Hematopoietic multipotent progenitor cell treated with erythropoietin and hydrocortisone succinate and interleukin-3 and kit ligand, for 17 days (in vitro differentiated cells): ENCODE measurements around the gene ANAPC1.
A peak's percentile ranks its signal among the peaks of the same experiment; 100 is the strongest.
"Not testable (repeated sequence)": the region's sequence is repeated elsewhere in the genome, so short reads cannot be mapped to it uniquely, and the experiment has no call there.

ENCODE experiments used
- DNase-seq: peaks from one replicate; pipeline ENCODE4 v3.0.0-alpha.2; 2015; ENCODE audit warnings: low spot score

The ANAPC1 gene

DNA sequence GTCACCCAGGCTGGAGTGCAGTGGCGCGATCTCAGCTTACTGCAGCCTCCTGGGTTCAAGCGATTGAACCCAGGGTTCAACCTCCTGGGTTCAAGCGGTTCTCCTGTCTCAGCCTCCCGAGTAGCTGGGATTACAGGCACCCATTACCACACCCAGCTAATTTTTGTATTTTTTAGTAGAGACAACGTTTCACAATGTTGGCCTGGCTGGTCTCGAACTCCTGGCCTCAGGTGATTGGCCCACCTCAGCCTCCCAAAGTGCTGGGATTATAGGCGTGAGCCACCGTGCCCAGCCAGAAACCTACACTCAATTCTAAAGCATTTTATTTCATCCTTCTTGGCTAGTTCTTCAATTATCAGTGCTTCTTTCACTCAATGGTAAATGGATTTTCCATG lies 21.5 kb upstream of the ANAPC1 start:
- not testable (repeated sequence) for DNase-seq

DNA sequence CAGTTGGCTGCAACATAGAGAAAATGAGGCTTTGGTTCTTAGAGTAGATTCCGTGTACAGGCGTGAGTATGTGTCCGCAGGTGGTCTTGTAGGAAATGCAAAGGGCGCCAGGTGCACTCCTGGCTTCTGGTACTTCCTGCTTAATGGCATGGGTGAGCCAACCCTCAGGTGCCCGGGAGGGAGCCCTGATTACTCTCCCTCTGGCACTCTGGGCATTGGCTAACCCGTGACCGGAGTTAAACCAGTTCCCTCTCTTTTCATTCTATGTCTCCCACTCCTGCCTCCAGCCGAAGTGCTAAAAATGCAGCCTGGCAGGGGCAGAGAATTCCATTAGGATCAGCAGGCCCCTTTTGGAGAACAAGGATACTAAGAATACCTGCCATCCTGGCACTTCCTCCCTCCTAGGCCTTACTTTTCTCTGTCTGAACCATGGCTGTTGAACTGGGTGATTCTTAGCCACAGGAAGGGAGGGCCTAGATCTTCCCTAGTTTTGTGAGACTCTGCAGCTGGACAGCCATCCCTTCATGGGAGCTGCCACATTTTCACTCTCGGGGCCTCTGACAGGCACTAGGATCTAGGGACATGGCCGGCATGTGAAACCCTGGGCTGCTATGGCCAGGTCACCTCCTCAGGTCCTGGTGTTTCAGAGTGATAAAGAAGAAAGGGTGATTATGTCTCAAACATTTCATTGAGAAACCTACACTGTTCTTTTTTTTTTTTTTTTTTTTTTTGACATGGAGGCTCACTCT lies 20.9 kb upstream of the ANAPC1 start:
- DNase-seq = no peak

- no peak for DNase-seq
These were observed 20.0 kb upstream of the ANAPC1 start for GRCh38 chr2:111903930-111904439.

DNA sequence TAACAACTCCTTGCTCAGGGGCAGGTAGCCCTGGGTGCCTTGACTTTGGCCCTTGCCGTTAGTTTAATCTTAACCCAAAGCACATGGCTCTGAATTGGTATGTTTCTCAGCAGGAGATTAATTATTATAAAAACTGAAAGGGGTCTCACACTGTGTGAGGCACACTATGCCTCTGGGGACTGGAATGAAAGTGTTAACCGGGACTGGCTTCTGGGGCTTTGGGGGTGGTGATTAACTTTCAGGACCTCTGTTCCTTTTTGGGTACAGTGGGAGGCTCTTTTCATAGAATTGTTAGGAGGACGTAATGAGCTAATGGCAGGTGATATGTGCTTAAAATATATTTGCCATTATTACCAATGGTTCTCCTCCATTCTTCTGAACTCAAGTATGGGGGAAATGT lies 19.5 kb upstream of the ANAPC1 start:
- DNase-seq = no peak

GRCh38 chr2:111900859-111901258 lies 16.9 kb upstream of the ANAPC1 start:
- DNase-seq = no peak

- no peak for DNase-seq
These were observed 14.9 kb upstream of the ANAPC1 start for GRCh38 chr2:111898703-111899514.

DNA sequence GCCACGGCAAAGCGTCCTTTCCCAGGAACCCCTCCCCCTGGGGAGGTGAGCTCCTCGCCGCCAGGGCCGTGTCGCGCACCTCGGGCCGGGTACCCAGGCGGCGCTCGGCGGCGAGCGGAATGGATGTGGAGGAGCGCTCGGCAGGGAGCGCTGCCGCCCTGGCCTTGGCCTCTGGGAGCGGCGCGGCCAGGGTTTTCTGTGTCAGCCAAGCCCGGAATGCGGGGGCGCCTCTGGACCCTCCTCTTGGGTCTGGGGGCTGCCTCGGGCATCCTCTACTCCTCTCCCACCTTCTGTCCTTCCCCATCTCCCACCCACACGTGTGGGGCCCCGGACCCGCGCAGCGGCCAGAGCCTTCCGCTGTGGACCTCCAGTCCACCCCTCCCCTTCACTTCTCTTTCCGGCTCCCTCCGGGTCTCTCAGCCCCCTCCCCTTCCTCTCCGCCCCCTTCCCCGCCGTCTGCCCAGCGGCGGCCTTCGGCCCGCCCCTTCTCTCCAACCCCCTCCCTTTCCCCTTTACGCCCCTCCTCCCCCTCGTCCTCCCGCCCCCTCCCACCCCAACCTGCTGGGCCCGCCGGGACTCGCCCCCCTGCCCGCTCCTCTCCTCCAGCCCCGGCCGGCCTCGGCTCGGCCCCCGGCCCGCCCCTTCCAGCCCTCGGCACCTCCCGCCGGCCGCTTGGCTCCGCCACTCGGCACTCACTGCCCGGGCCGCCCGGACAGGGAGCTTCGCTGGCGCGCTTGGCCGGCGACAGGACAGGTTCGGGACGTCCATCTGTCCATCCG lies 14.1 kb upstream of the ANAPC1 start, which contains the start of gene MERTK:
Gene MERTK, plus strand, starts transcription at position 684 of the 779 bp plus-strand sequence. CDS start 129 bp downstream, outside the sequence.
- DNase-seq = no peak

DNA sequence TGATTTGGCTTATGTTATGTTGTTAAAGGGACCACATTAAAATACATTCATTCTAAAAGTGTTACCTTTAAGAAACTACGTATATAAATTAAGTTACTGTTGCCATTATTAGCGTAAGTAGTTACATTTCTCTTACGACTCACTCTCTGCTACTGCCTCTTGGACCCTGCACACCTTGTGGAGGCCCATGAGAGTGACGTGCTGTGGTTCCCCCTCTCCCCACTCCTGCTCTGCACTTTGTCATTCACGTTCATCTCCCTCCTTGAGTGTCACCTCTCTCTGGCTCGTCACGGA lies 13.6 kb upstream of the ANAPC1 start:
- no peak for DNase-seq

DNA sequence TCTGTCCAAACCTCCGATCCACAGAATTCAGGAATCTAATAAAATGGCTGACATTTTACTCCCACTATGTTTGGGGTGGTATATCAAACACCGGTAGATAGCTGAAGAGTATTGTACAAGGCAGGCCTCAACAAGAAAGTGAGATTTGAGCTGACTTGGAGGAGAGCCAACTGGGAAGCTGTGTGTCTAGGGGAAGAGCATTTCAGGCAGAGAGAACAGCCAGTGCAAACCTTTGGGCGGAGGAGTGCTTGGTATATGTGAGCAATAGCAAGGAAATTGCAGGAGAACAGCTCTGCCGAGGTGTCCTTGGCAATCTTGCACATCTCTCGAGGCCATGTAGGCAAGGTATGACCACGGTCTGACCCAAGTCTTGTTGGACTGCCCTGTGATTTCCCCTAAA lies 12.6 kb upstream of the ANAPC1 start:
- DNase-seq = no peak

DNA sequence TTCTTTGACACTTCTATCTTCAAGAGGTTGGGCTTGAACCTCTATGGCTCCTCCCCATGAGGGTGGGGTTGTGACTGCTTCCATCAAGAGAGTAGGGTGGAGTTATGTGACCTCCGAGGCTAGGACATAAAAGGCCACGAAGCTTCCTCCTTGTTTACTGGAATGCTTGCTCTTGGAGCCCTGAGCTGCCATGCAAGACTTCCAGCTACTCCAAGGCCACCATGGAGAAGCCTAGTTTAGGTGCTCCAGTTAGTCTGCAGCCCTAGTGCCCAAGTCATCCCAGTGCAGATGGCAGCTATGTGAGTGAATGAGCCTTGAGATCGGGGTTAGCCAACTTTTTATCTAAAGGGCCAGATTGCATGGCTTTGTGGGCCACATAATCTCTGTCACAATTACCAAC lies 12.0 kb upstream of the ANAPC1 start:
- DNase-seq = no peak

DNA sequence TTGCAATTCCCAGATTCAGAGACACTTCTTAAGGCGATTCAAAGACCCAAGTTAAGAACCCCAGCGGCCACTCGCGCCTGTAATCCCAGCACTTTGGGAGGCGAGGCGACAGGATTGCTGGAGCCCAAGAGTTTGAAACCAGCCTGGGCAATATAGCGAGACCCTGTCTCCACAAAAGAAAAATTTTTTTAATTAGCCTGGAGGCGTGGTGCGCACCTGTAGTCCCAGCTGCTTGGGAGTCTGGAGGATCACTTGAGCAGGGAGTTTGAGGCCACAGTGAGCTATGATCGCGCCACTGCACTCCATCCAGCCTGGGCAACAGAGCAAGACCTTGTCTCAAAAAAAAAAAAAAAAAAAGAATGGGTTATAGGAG lies 585 bp upstream of the ANAPC1 start:
- DNase-seq = no peak

GRCh38 chr2:111872806-111873205 lies 11.2 kb downstream of the ANAPC1 start:
- not testable (repeated sequence) for DNase-seq

- DNase-seq = not testable (repeated sequence)
These were observed 18.9 kb downstream of the ANAPC1 start for GRCh38 chr2:111865124-111865523.

- not testable (repeated sequence) for DNase-seq
These were observed 24.0 kb downstream of the ANAPC1 start for GRCh38 chr2:111860005-111860404.

DNA sequence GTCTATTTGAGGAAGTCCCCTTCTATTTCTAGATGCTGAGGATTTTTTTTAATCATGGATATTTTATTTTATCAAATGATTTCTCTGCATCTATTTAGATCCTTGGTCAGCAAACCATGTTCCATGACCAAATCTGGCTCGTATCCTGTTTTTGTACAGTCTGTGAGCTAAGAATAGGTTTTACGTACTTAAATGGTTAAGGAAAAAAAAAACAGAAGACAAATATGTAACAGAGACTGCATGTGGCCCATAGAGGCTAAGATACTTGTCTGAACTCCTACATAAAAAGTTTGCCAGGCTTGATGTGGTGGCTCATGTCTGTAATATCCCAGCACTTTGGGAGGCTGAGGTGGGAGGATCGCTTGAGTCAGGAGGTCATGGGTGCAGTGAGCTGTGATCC lies 31.4 kb downstream of the ANAPC1 start:
- DNase-seq = not testable (repeated sequence)

DNA sequence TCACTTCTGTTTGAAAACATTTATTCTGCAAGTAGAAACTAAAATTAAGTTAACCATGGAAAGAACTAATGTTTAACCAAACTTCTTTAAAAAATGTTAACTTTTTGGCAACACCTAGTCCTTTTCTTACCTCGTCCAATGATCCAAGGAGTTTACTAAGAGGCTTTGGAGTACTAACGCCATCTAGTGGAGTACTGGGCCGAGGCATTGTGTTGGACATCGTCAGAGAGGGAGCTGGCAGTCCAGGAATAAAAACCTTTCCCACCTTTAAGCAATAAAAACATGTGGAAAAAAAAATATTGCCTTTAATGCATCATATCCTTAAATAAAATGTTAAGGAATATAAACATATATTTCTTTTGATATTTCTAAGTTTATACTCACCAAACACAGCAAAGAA lies 33.3 kb downstream of the ANAPC1 start:
- DNase-seq = peak; percentile 15

GRCh38 chr2:111839625-111840282 lies 44.2 kb downstream of the ANAPC1 start:
- DNase-seq = not testable (repeated sequence)

- DNase-seq = not testable (repeated sequence)
These were observed 45.0 kb downstream of the ANAPC1 start for GRCh38 chr2:111838992-111839391.

GRCh38 chr2:111834221-111834620 lies 49.8 kb downstream of the ANAPC1 start:
- not testable (repeated sequence) for DNase-seq

GRCh38 chr2:111830479-111830878 lies 53.5 kb downstream of the ANAPC1 start:
- DNase-seq = not testable (repeated sequence)

- not testable (repeated sequence) for DNase-seq
These were observed 55.7 kb downstream of the ANAPC1 start for GRCh38 chr2:111828217-111828766.
